CD8-positive, alpha-beta memory T cell (primary cell): ENCODE data around the gene GAB2. TPM values are rescaled to one million over a fixed set of nuclear protein-coding genes. Genes with fewer than 3 reads are reported as not detected.
A peak's percentile ranks its signal among the peaks of the same experiment; 100 is the strongest.

Experiments
- CTCF ChIA-PET: fragments of 350-600 bp; sonication (Branson Sonifier 250); formaldehyde crosslinking; loops from one replicate; lab custom pipeline; 2021; ENCODE audit warnings: antibody characterized with exemption; lab: Charles Lee
- POLR2A ChIA-PET: fragments of 350-600 bp; sonication (Branson Sonifier 250); formaldehyde crosslinking; loops from one replicate; lab custom pipeline; 2021; ENCODE audit warnings: antibody characterized with exemption; lab: Charles Lee
- DNase-seq, 5 donors: peaks; one replicate each; pipeline versions ENCODE4 v3.0.0 to v3.0.0-alpha.2; 2020 to 2022; ENCODE audit warnings: mixed read lengths in 1 of 5
- H3K27ac ChIP-seq: one replicate; pipeline ENCODE4 v1.7.0; 2013; ENCODE audit warnings: low read depth, mild to moderate bottlenecking, low read length, moderate library complexity
- H3K27me3 ChIP-seq: 2 replicates; pipeline ENCODE4 v1.7.0; 2013; ENCODE audit warnings: low read length, mild to moderate bottlenecking; ENCODE audit not compliant: insufficient read depth, poor library complexity, severe bottlenecking
- H3K36me3 ChIP-seq: 2 replicates; pipeline ENCODE4 v1.7.0; 2013; ENCODE audit warnings: mild to moderate bottlenecking, low read length, moderate library complexity; ENCODE audit not compliant: insufficient read depth
- H3K4me1 ChIP-seq: 2 replicates; pipeline ENCODE4 v1.7.0; 2013; ENCODE audit warnings: mild to moderate bottlenecking, low read length, moderate library complexity; ENCODE audit not compliant: insufficient read depth
- H3K4me3 ChIP-seq: 2 replicates; pipeline ENCODE4 v1.7.0; 2013; ENCODE audit warnings: mild to moderate bottlenecking, low read length
- H3K9me3 ChIP-seq: 2 replicates; pipeline ENCODE4 v1.7.0; 2013; ENCODE audit warnings: mild to moderate bottlenecking, low read length
- H3K27ac Mint-ChIP-seq, 8 donors: one replicate each; pipeline ENCODE4 v1.8.0; 2020 to 2021; ENCODE audit warnings: mixed read lengths in 8 of 8, mild to moderate bottlenecking in 6 of 8, inconsistent platforms in 3 of 8, moderate library complexity in 3 of 8
- H3K27me3 Mint-ChIP-seq, 2 donors: one replicate each; pipeline ENCODE4 v1.8.0; 2020 to 2021; ENCODE audit warnings: mixed read lengths in 2 of 2, mild to moderate bottlenecking in 1 of 2, moderate library complexity in 1 of 2
- H3K36me3 Mint-ChIP-seq, 3 donors: one replicate each; pipeline ENCODE4 v1.8.0; 2020 to 2021; ENCODE audit warnings: mixed read lengths in 3 of 3, inconsistent platforms in 1 of 3, mild to moderate bottlenecking in 1 of 3
- H3K4me1 Mint-ChIP-seq, 3 donors: one replicate each; pipeline ENCODE4 v1.8.0; 2020 to 2021; ENCODE audit warnings: mixed read lengths in 3 of 3, inconsistent platforms in 1 of 3, mild to moderate bottlenecking in 1 of 3
- H3K4me3 Mint-ChIP-seq, 7 donors: one replicate each; pipeline ENCODE4 v1.8.0; 2020 to 2021; ENCODE audit warnings: mixed read lengths in 7 of 7, mild to moderate bottlenecking in 6 of 7, moderate library complexity in 4 of 7, inconsistent platforms in 2 of 7
- H3K9me3 Mint-ChIP-seq, 5 donors: one replicate each; pipeline ENCODE4 v1.8.0; 2020 to 2022; ENCODE audit warnings: mixed read lengths in 5 of 5, mild to moderate bottlenecking in 3 of 5, moderate library complexity in 2 of 5, inconsistent platforms in 1 of 5
- polyA plus RNA-seq: library from polyadenylated mRNA; unstranded; fragments of 300-500 nt; fragmentation: Illumina TruSeq; gene quantifications from one replicate; pipeline ENCODE4 v1.2.3, GENCODE V29; 2021
- total RNA-seq, 2 experiments: library from RNA; stranded (reverse); gene quantifications; one replicate each; pipeline ENCODE4 v1.2.3, GENCODE V29; 2021

GAB2 gene
- total and polyA plus RNA-seq, 3 experiments from 2014 or later: 2.9 to 4.3 TPM; not detected in 1

GRCh38 chr11:78432956-78433355 is 15.3 kb upstream of the GAB2 start:
- CTCF ChIA-PET: interaction anchor here (1.2 kb wide), 1 partner anchor 133 kb away, joined by 5 read pairs; no protein-coding TSS in a partner anchor
- Mint-ChIP-seq H3K9me3 (no peaks in the 10 kb centered on the region), H3K27ac (no peak overlapping the region), H3K4me3 (no peak overlapping the region), H3K36me3 (peaks cover 0 to 25% (median 9%) of the 10 kb centered on the region in 3 donors), H3K4me1 (peaks cover 0 to 4% (median 0%) of the 10 kb centered on the region in 3 donors), H3K27me3 (peaks cover 0 to 1% of the 10 kb centered on the region in 2 donors)
- no peak overlapping the region for H3K4me3 ChIP-seq
- H3K4me1 ChIP-seq: no peaks in the 10 kb centered on the region
- DNase-seq: no peak
- no peaks in the 10 kb centered on the region for H3K9me3 ChIP-seq
- no peaks in the 10 kb centered on the region for H3K27me3 ChIP-seq
- H3K36me3 ChIP-seq: no peaks in the 10 kb centered on the region
- no peak overlapping the region for H3K27ac ChIP-seq
- POLR2A ChIA-PET: no interaction called here

- Mint-ChIP-seq H3K27ac (no peak overlapping the region), H3K9me3 (no peaks in the 10 kb centered on the region), H3K36me3 (peaks cover 0 to 21% (median 6%) of the 10 kb centered on the region in 3 donors), H3K27me3 (peaks cover 0 to 1% of the 10 kb centered on the region in 2 donors), H3K4me3 (no peak overlapping the region), H3K4me1 (peaks cover 0 to 4% (median 0%) of the 10 kb centered on the region in 3 donors)
- H3K27ac ChIP-seq: no peak overlapping the region
- ChIA-PET CTCF (interaction anchor here (1.2 to 2.3 kb wide), 3 partner anchors 11 to 134 kb away, joined by 5 to 8 read pairs (median 8); no protein-coding TSS in a partner anchor), POLR2A (no interaction called here)
- DNase-seq: no peak
- no peak overlapping the region for H3K4me3 ChIP-seq
- no peaks in the 10 kb centered on the region for H3K4me1 ChIP-seq
- H3K27me3 ChIP-seq: no peaks in the 10 kb centered on the region
- H3K9me3 ChIP-seq: no peaks in the 10 kb centered on the region
- H3K36me3 ChIP-seq: no peaks in the 10 kb centered on the region
These were observed 14.5 kb upstream of the GAB2 start for GRCh38 chr11:78432058-78432515.

- no peaks in the 10 kb centered on the region for H3K36me3 ChIP-seq
- H3K9me3 Mint-ChIP-seq: no peaks in the 10 kb centered on the region
- no peak overlapping the region for H3K4me3 ChIP-seq
- H3K27ac Mint-ChIP-seq: no peak overlapping the region
- POLR2A ChIA-PET: no interaction called here
- H3K4me1 ChIP-seq: no peaks in the 10 kb centered on the region
- no peak overlapping the region for H3K4me3 Mint-ChIP-seq
- peaks cover 0 to 1% of the 10 kb centered on the region in 2 donors for H3K27me3 Mint-ChIP-seq
- DNase-seq: no peak
- H3K27ac ChIP-seq: no peak overlapping the region
- peaks cover 0 to 4% (median 0%) of the 10 kb centered on the region in 3 donors for H3K4me1 Mint-ChIP-seq
- H3K27me3 ChIP-seq: no peaks in the 10 kb centered on the region
- H3K36me3 Mint-ChIP-seq: peaks cover 0 to 11% (median 4%) of the 10 kb centered on the region in 3 donors
- H3K9me3 ChIP-seq: no peaks in the 10 kb centered on the region
- CTCF ChIA-PET: interaction anchor here (1.7 to 2.1 kb wide), 2 partner anchors 11 to 14 kb away, joined by 5 to 9 read pairs; partner anchors contain the start of gene GAB2
These were observed 12.0 kb upstream of the GAB2 start for GRCh38 chr11:78429660-78430059.

GRCh38 chr11:78429209-78429608 is 11.6 kb upstream of the GAB2 start:
- Mint-ChIP-seq H3K27ac (no peak overlapping the region), H3K27me3 (peaks cover 0 to 1% of the 10 kb centered on the region in 2 donors), H3K36me3 (peaks cover 0 to 11% (median 4%) of the 10 kb centered on the region in 3 donors), H3K9me3 (no peaks in the 10 kb centered on the region), H3K4me1 (peaks cover 0 to 4% (median 0%) of the 10 kb centered on the region in 3 donors), H3K4me3 (no peak overlapping the region)
- Histone ChIP-seq H3K27ac (no peak overlapping the region), H3K27me3 (no peaks in the 10 kb centered on the region), H3K4me3 (no peak overlapping the region), H3K9me3 (no peaks in the 10 kb centered on the region), H3K36me3 (no peaks in the 10 kb centered on the region), H3K4me1 (no peaks in the 10 kb centered on the region)
- CTCF ChIA-PET: interaction anchor here (2.1 kb wide), 1 partner anchor 11 kb away, joined by 5 read pairs; the partner anchor contains the start of gene GAB2
- no peak for DNase-seq
- POLR2A ChIA-PET: no interaction called here

- ChIA-PET POLR2A (no interaction called here), CTCF (interaction anchor here (2.1 kb wide), 1 partner anchor 10 kb away, joined by 5 read pairs; the partner anchor contains the start of gene GAB2)
- Histone ChIP-seq H3K4me1 (no peaks in the 10 kb centered on the region), H3K9me3 (no peaks in the 10 kb centered on the region), H3K4me3 (no peak overlapping the region), H3K27me3 (no peaks in the 10 kb centered on the region), H3K36me3 (no peaks in the 10 kb centered on the region), H3K27ac (no peak overlapping the region)
- no peak overlapping the region for H3K4me3 Mint-ChIP-seq
- H3K4me1 Mint-ChIP-seq: peaks cover 0 to 4% (median 0%) of the 10 kb centered on the region in 3 donors
- no peak for DNase-seq
- peaks cover 0 to 11% (median 4%) of the 10 kb centered on the region in 3 donors for H3K36me3 Mint-ChIP-seq
- no peaks in the 10 kb centered on the region for H3K9me3 Mint-ChIP-seq
- peaks cover 0 to 1% of the 10 kb centered on the region in 2 donors for H3K27me3 Mint-ChIP-seq
- H3K27ac Mint-ChIP-seq: no peak overlapping the region
These were observed 11.2 kb upstream of the GAB2 start for GRCh38 chr11:78428773-78429172.

- Mint-ChIP-seq H3K4me1 (peaks cover 0 to 4% (median 0%) of the 10 kb centered on the region in 3 donors), H3K27ac (peak overlapping the region in 2 of 8 donors; percentile 65 to 74), H3K27me3 (peaks cover 0 to 1% of the 10 kb centered on the region in 2 donors), H3K9me3 (no peaks in the 10 kb centered on the region), H3K4me3 (no peak overlapping the region), H3K36me3 (peaks cover 0 to 11% (median 4%) of the 10 kb centered on the region in 3 donors)
- Histone ChIP-seq H3K4me3 (no peak overlapping the region), H3K36me3 (no peaks in the 10 kb centered on the region), H3K4me1 (no peaks in the 10 kb centered on the region), H3K9me3 (no peaks in the 10 kb centered on the region), H3K27me3 (no peaks in the 10 kb centered on the region), H3K27ac (no peak overlapping the region)
- no peak for DNase-seq
- ChIA-PET CTCF (interaction anchor here (1.6 to 2.1 kb wide), 2 partner anchors 10 to 136 kb away, joined by 5 read pairs; partner anchors contain the start of gene GAB2), POLR2A (no interaction called here)
These were observed 10.6 kb upstream of the GAB2 start for GRCh38 chr11:78428266-78428636.

- H3K4me3 Mint-ChIP-seq: no peak overlapping the region
- Histone ChIP-seq H3K4me3 (no peak overlapping the region), H3K36me3 (no peaks in the 10 kb centered on the region), H3K4me1 (no peaks in the 10 kb centered on the region), H3K27ac (no peak overlapping the region), H3K9me3 (no peaks in the 10 kb centered on the region), H3K27me3 (no peaks in the 10 kb centered on the region)
- peaks cover 0 to 4% (median 0%) of the 10 kb centered on the region in 3 donors for H3K4me1 Mint-ChIP-seq
- peaks cover 0 to 11% (median 4%) of the 10 kb centered on the region in 3 donors for H3K36me3 Mint-ChIP-seq
- H3K27ac Mint-ChIP-seq: no peak overlapping the region
- H3K27me3 Mint-ChIP-seq: peaks cover 0 to 1% of the 10 kb centered on the region in 2 donors
- H3K9me3 Mint-ChIP-seq: no peaks in the 10 kb centered on the region
- ChIA-PET POLR2A (interaction anchor here (1.0 kb wide), 1 partner anchor 9 kb away, joined by 3 read pairs; no protein-coding TSS in a partner anchor), CTCF (interaction anchor here (1.6 kb wide), 1 partner anchor 137 kb away, joined by 5 read pairs; no protein-coding TSS in a partner anchor)
- no peak for DNase-seq
These were observed 10.1 kb upstream of the GAB2 start for GRCh38 chr11:78427615-78428265.

- Mint-ChIP-seq H3K27ac (no peak overlapping the region), H3K4me1 (peaks cover 0 to 4% (median 0%) of the 10 kb centered on the region in 3 donors), H3K4me3 (no peak overlapping the region), H3K9me3 (no peaks in the 10 kb centered on the region), H3K36me3 (peaks cover 0 to 10% (median 4%) of the 10 kb centered on the region in 3 donors), H3K27me3 (peaks cover 0 to 1% of the 10 kb centered on the region in 2 donors)
- H3K4me3 ChIP-seq: no peak overlapping the region
- no peak overlapping the region for H3K27ac ChIP-seq
- no peak for DNase-seq
- no peaks in the 10 kb centered on the region for H3K4me1 ChIP-seq
- no peaks in the 10 kb centered on the region for H3K27me3 ChIP-seq
- ChIA-PET POLR2A (interaction anchor here (1.0 kb wide), 1 partner anchor 8 kb away, joined by 3 read pairs; no protein-coding TSS in a partner anchor), CTCF (interaction anchor here (1.6 kb wide), 1 partner anchor 138 kb away, joined by 5 read pairs; no protein-coding TSS in a partner anchor)
- no peaks in the 10 kb centered on the region for H3K9me3 ChIP-seq
- no peaks in the 10 kb centered on the region for H3K36me3 ChIP-seq
These were observed 9.2 kb upstream of the GAB2 start for GRCh38 chr11:78426845-78427244.
